NCI-H748 treated with DMSO at 0.1 percent for 48 hours (cell line): ENCODE data around the gene LYST.
A peak's percentile ranks its signal among the peaks of the same experiment; 100 is the strongest.
"Not testable (repeated sequence)": the region's sequence is repeated elsewhere in the genome, so short reads cannot be mapped to it uniquely, and the experiment has no call there.

Source experiments
- DNase-seq: peaks from one replicate; lab custom pipeline; 2025; lab: John Stamatoyannopoulos, UW

LYST gene

GRCh38 chr1:235757587-235758096 lies 109.1 kb downstream of the LYST start:
- DNase-seq, result no peak

GRCh38 chr1:235754186-235754585 lies 112.5 kb downstream of the LYST start:
- not testable (repeated sequence) for DNase-seq

GRCh38 chr1:235749755-235750300 lies 116.9 kb downstream of the LYST start:
- no peak for DNase-seq

GRCh38 chr1:235748747-235749146 lies 118.0 kb downstream of the LYST start:
- no peak for DNase-seq

- DNase-seq, result no peak
These were observed 120.5 kb downstream of the LYST start for GRCh38 chr1:235746245-235746644.

- no peak for DNase-seq
These were observed 121.1 kb downstream of the LYST start for GRCh38 chr1:235745503-235746136.

- DNase-seq, result no peak
These were observed 123.6 kb downstream of the LYST start for GRCh38 chr1:235742914-235743599.

GRCh38 chr1:235741294-235741693 lies 125.4 kb downstream of the LYST start:
- no peak for DNase-seq

- DNase-seq, result no peak
These were observed 127.1 kb downstream of the LYST start for GRCh38 chr1:235739631-235740030.

- DNase-seq, result no peak
These were observed 127.6 kb downstream of the LYST start for GRCh38 chr1:235739124-235739523.

GRCh38 chr1:235737751-235738150 lies 129.0 kb downstream of the LYST start:
- no peak for DNase-seq

- no peak for DNase-seq
These were observed 130.4 kb downstream of the LYST start for GRCh38 chr1:235736263-235736662.

- no peak for DNase-seq
These were observed 131.1 kb downstream of the LYST start for GRCh38 chr1:235735621-235736020.

- DNase-seq, result no peak
These were observed 132.4 kb downstream of the LYST start for GRCh38 chr1:235734335-235734734.

GRCh38 chr1:235730007-235730406 lies 136.7 kb downstream of the LYST start:
- no peak for DNase-seq

GRCh38 chr1:235726557-235726956 lies 140.1 kb downstream of the LYST start:
- no peak for DNase-seq

GRCh38 chr1:235725434-235725833 lies 141.3 kb downstream of the LYST start:
- DNase-seq, result no peak

GRCh38 chr1:235724730-235725129 lies 142.0 kb downstream of the LYST start:
- no peak for DNase-seq

- DNase-seq, result no peak
These were observed 143.8 kb downstream of the LYST start for GRCh38 chr1:235722858-235723257.

GRCh38 chr1:235721982-235722381 lies 144.7 kb downstream of the LYST start:
- no peak for DNase-seq

GRCh38 chr1:235720544-235720943 lies 146.2 kb downstream of the LYST start:
- no peak for DNase-seq

GRCh38 chr1:235714205-235714897 lies 152.4 kb downstream of the LYST start:
- peak; percentile 82 for DNase-seq

- no peak for DNase-seq
These were observed 153.9 kb downstream of the LYST start for GRCh38 chr1:235712812-235713211.
